Upper lobe of left lung (tissue), 4 donors: ENCODE results near the gene BMPR2.

Source experiments
- EP300 ChIP-seq, 4 donors: sonication (generic); formaldehyde crosslinking; IDR thresholded peaks; one replicate each; pipeline ENCODE4 v1.5.1; 2017; ENCODE audit warnings: antibody characterized with exemption in 4 of 4, control low read depth in 2 of 4
- POLR2A ChIP-seq, 4 donors: fragments of 450-650 bp; IDR thresholded peaks; one replicate each; pipeline ENCODE4 v1.5.1; 2016 to 2017; ENCODE audit warnings: antibody characterized with exemption in 4 of 4, mild to moderate bottlenecking in 2 of 4
- POLR2AphosphoS5 ChIP-seq, 2 donors: sonication (generic); formaldehyde crosslinking; IDR thresholded peaks; one replicate each; pipeline ENCODE4 v1.5.1; 2017; ENCODE audit warnings: antibody characterized with exemption in 2 of 2
- TF ChIP-seq, protein P1 (sequence below), 6 experiments: fragments of 450-650 bp in 4 of 6; fragments of 200-600 bp in 2 of 6; sonication (generic) in 2 of 6; IDR thresholded peaks; one replicate each; pipeline ENCODE4 v1.5.1; 2016 to 2019; ENCODE audit warnings: antibody characterized with exemption in 6 of 6

DNA sequence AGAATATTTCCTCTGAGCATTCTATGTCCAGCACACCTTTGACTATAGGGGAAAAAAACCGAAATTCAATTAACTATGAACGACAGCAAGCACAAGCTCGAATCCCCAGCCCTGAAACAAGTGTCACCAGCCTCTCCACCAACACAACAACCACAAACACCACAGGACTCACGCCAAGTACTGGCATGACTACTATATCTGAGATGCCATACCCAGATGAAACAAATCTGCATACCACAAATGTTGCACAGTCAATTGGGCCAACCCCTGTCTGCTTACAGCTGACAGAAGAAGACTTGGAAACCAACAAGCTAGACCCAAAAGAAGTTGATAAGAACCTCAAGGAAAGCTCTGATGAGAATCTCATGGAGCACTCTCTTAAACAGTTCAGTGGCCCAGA is 179.2 kb downstream of the BMPR2 start:
- TF ChIP-seq, protein P1, sequence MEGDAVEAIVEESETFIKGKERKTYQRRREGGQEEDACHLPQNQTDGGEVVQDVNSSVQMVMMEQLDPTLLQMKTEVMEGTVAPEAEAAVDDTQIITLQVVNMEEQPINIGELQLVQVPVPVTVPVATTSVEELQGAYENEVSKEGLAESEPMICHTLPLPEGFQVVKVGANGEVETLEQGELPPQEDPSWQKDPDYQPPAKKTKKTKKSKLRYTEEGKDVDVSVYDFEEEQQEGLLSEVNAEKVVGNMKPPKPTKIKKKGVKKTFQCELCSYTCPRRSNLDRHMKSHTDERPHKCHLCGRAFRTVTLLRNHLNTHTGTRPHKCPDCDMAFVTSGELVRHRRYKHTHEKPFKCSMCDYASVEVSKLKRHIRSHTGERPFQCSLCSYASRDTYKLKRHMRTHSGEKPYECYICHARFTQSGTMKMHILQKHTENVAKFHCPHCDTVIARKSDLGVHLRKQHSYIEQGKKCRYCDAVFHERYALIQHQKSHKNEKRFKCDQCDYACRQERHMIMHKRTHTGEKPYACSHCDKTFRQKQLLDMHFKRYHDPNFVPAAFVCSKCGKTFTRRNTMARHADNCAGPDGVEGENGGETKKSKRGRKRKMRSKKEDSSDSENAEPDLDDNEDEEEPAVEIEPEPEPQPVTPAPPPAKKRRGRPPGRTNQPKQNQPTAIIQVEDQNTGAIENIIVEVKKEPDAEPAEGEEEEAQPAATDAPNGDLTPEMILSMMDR (IDR thresholded peaks at IDR 0.05): no peak
- TF ChIP-seq POLR2A (IDR thresholded peaks at IDR 0.05) (no peak), POLR2AphosphoS5 (IDR thresholded peaks at IDR 0.05) (no peak), EP300 (IDR thresholded peaks at IDR 0.05) (no peak)
